A673 (cell line): ENCODE data around the gene AQP11. TPM values are rescaled to one million over a fixed set of nuclear protein-coding genes. Genes with fewer than 3 reads are reported as not detected.

Experiments
- BruUV-seq: library from RNA; stranded (reverse); fragments of 400-500 nt; replicated peaks from 2 replicates; lab custom pipeline; 2021; lab: Mats Ljungman, UMichigan
- CTCF ChIA-PET: fragments of 300-600 bp; sonication (Branson Sonifier 250); formaldehyde crosslinking; loops from one replicate; lab custom pipeline; 2022; ENCODE audit warnings: antibody characterized with exemption; lab: Charles Lee
- POLR2A ChIA-PET: fragments of 300-600 bp; sonication (Branson Sonifier 250); formaldehyde crosslinking; loops from one replicate; lab custom pipeline; 2022; ENCODE audit warnings: antibody characterized with exemption; ENCODE audit not compliant: low non-redundant PET; lab: Charles Lee
- DNase-seq: peaks from one replicate; pipeline ENCODE4 v3.0.0-alpha.2; 2015; ENCODE audit warnings: low spot score
- H3K27ac ChIP-seq: fragments of 200-600 bp; sonication (generic); 2 replicates; pipeline ENCODE4 v1.5.1; 2016; ENCODE audit warnings: mixed run types, low read depth, mild to moderate bottlenecking, mixed read lengths, antibody characterized with exemption, low read length; ENCODE audit not compliant: poor library complexity, severe bottlenecking
- H3K27me3 ChIP-seq: fragments of 200-600 bp; sonication (generic); replicated peaks from 2 replicates; pipeline ENCODE4 v1.6.1; 2017; ENCODE audit warnings: mixed run types, low read depth, mild to moderate bottlenecking, mixed read lengths, antibody characterized with exemption, low read length; ENCODE audit not compliant: insufficient read depth, poor library complexity
- H3K36me3 ChIP-seq: fragments of 200-600 bp; sonication (generic); 2 replicates; pipeline ENCODE4 v1.6.1; 2016; ENCODE audit warnings: mixed run types, mild to moderate bottlenecking, mixed read lengths, antibody characterized with exemption, low read length; ENCODE audit not compliant: insufficient read depth, poor library complexity, severe bottlenecking
- H3K4me1 ChIP-seq: fragments of 200-600 bp; sonication (generic); 2 replicates; pipeline ENCODE4 v1.6.1; 2017; ENCODE audit warnings: mixed run types, mild to moderate bottlenecking, mixed read lengths, antibody characterized with exemption, low read length; ENCODE audit not compliant: insufficient read depth, poor library complexity, severe bottlenecking
- H3K4me3 ChIP-seq: fragments of 200-600 bp; sonication (generic); 2 replicates; pipeline ENCODE4 v1.5.1; 2016; ENCODE audit warnings: low read depth, mixed run types, mild to moderate bottlenecking, mixed read lengths, low read length; ENCODE audit not compliant: poor library complexity, severe bottlenecking
- H3K9me3 ChIP-seq: fragments of 200-600 bp; sonication (generic); 2 replicates; pipeline ENCODE4 v1.6.1; 2016; ENCODE audit warnings: mixed run types, low read depth, mild to moderate bottlenecking, mixed read lengths, antibody characterized with exemption, low read length; ENCODE audit not compliant: poor library complexity, severe bottlenecking
- EZH2 ChIP-seq: fragments of 200-600 bp; sonication (generic); IDR thresholded peaks from 2 replicates; pipeline ENCODE4 v1.6.1; 2017; ENCODE audit warnings: borderline replicate concordance, low read depth, mild to moderate bottlenecking, mixed read lengths, antibody characterized with exemption, low read length; ENCODE audit not compliant: poor library complexity, severe bottlenecking
- intact Hi-C: fragments of 100-400 bp; cut with micrococcal nuclease; formaldehyde crosslinking; loops from one replicate; pipeline ENCODE4 v1.10.0; 2022; ENCODE audit not compliant: unreplicated experiment
- total RNA-seq: library from RNA; stranded (reverse); gene quantifications from 2 replicates; pipeline ENCODE4 v1.2.3, GENCODE V29; 2021
- TF ChIP-seq, protein P1 (sequence below): fragments of 300-800, 200-600 bp; sonication (generic); conservative IDR thresholded peaks from 2 replicates; pipeline ENCODE4 v1.5.1; 2017; ENCODE audit warnings: low read depth, mild to moderate bottlenecking, antibody characterized with exemption, low read length, moderate library complexity, mixed read lengths

Gene AQP11
- total RNA-seq, 1 experiment from 2014 or later = 0.39 TPM

DNA sequence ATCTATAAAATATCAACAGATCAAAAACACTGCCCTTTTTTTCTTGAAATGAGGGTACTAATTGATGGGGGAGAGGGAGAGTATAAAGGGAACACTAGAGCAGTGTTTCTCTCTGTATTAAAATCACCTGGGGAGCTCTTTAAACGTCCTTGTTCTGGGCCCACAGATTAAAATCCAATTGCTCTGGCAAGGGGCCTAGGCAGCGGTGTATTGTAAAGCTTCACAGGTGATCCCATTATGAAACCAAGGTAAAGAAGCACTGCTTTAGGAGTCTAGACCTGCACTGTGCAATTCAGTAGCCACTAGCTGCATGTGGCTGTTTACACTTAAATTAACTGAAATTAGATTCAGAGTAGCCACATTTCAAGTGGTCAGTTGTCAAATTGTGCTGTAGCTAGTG lies 3.0 kb downstream of the AQP11 start:
- H3K27ac ChIP-seq = no peak overlapping the region
- no peaks in the 10 kb centered on the region for H3K27me3 ChIP-seq
- no peaks in the 10 kb centered on the region for H3K36me3 ChIP-seq
- TF ChIP-seq EZH2 = no peak
- TF ChIP-seq, protein P1, sequence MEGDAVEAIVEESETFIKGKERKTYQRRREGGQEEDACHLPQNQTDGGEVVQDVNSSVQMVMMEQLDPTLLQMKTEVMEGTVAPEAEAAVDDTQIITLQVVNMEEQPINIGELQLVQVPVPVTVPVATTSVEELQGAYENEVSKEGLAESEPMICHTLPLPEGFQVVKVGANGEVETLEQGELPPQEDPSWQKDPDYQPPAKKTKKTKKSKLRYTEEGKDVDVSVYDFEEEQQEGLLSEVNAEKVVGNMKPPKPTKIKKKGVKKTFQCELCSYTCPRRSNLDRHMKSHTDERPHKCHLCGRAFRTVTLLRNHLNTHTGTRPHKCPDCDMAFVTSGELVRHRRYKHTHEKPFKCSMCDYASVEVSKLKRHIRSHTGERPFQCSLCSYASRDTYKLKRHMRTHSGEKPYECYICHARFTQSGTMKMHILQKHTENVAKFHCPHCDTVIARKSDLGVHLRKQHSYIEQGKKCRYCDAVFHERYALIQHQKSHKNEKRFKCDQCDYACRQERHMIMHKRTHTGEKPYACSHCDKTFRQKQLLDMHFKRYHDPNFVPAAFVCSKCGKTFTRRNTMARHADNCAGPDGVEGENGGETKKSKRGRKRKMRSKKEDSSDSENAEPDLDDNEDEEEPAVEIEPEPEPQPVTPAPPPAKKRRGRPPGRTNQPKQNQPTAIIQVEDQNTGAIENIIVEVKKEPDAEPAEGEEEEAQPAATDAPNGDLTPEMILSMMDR = no peak
- no peak for DNase-seq
- intact Hi-C loops = no loop called here
- CTCF ChIA-PET = no interaction called here
- H3K9me3 ChIP-seq = no peaks in the 10 kb centered on the region
- no peak overlapping the region for H3K4me3 ChIP-seq
- H3K4me1 ChIP-seq = peaks cover 15% of the 10 kb centered on the region
- POLR2A ChIA-PET = no interaction called here
- no TSS peak for BruUV-seq

DNA sequence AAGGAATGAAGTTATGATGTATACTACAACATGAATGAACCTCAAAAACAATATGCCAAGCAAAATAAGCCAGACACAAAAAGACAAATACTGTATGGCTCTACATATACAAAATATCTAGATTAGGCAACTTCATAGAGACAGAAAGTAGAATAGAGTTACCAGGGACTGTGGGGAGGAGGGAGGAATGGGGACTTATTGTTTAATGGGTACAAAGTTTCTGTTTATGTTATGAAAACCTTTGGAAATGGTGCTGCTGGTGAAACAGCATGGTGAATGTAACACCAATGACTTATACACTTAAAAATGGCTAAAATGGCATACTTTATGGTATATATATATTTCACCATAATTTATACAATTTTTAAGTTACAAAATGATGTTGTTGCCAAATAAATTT lies 4.1 kb downstream of the AQP11 start:
- intact Hi-C loops = no loop called here
- no TSS peak for BruUV-seq
- CTCF ChIA-PET = no interaction called here

DNA sequence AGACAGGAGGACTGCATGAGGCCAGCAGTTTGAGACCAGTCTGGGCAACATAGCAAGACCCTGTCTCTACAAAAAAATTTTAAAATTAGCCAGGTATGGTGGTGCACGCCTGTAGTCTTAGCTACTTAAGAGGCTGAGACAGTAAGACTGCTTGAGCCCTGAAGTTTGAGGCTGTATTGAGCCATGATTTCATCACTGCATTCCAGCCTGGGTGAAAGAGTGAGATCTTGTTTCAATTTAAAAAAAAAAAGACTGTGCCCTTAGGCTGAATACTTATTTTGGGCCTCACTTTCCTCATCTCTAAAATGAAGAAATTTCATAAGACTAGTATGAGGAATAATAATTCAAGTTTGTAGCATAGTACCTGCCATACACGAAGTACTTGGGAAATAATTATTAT lies 6.9 kb downstream of the AQP11 start:
- BruUV-seq = no TSS peak
- intact Hi-C loops = no loop called here
- Histone ChIP-seq H3K36me3 (no peaks in the 10 kb centered on the region), H3K4me3 (no peak overlapping the region), H3K27ac (no peak overlapping the region), H3K4me1 (no peaks in the 10 kb centered on the region), H3K27me3 (no peaks in the 10 kb centered on the region), H3K9me3 (no peaks in the 10 kb centered on the region)
- TF ChIP-seq EZH2 = no peak
- TF ChIP-seq, protein P1 = no peak
- POLR2A ChIA-PET = no interaction called here
- CTCF ChIA-PET = no interaction called here
- peak; percentile 23 for DNase-seq

More for the DNA sequence above, 4.1 kb downstream of the AQP11 start:
- no peak for DNase-seq
- TF ChIP-seq, protein P1 = no peak
- TF ChIP-seq EZH2 = no peak
- Histone ChIP-seq H3K36me3 (no peaks in the 10 kb centered on the region), H3K4me3 (no peak overlapping the region), H3K27ac (no peak overlapping the region), H3K9me3 (no peaks in the 10 kb centered on the region), H3K4me1 (peaks cover 13% of the 10 kb centered on the region), H3K27me3 (no peaks in the 10 kb centered on the region)
- POLR2A ChIA-PET = no interaction called here
